GM19043 (cell line): ENCODE measurements around the gene NPIPB9.
A peak's percentile ranks its signal among the peaks of the same experiment; 100 is the strongest.
"Not testable (repeated sequence)": the region's sequence is repeated elsewhere in the genome, so short reads cannot be mapped to it uniquely, and the experiment has no call there.

Experiments
- ATAC-seq: cut with Tn5 transposase; IDR thresholded peaks from one replicate; pipeline ENCODE4 v1.9.1; 2021; ENCODE audit warnings: low read depth; ENCODE audit not compliant: unreplicated experiment

The NPIPB9 gene

DNA sequence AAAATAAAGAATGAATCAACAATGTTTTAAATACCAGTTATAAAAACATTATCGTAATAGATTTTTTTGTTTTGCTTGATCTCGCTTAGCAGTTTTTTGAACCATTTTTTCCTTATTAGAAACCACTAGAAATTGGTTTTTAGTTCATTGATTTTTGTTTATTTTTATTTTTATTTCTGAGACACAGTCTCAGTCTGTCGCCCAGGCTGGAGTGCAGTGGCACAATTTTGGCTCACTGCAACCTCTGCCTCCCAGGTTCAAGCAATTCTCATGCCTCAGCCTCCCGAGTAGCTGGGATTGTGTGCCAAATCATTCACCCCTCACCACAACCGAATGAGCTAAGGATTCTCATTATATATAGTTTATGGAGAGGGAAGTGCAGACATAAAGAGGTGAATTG lies at the start of gene NPIPB9:
Gene NPIPB9, plus strand, starts transcription at position 301 of the 400 bp plus-strand sequence.
- ATAC-seq = not testable (repeated sequence)

DNA sequence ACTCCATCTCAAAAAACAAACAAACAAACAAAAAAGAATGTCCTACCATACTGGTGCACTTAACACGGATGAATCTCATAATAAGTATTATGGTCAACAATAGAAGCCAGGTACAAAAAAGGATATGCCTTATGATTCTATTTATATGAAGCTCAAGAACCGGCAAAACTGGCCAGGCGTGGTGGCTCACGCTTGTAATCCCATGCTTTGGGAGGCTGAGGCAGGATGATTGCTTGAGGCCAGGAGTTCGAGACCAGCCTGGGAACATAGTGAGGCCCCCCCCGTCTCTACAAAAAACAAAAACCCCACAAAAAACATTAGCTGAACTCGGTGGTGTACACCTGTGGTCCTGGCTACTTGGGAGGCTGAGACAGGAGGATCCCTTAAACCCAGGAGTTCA lies 47.3 kb upstream of the NPIPB9 start:
- not testable (repeated sequence) for ATAC-seq

DNA sequence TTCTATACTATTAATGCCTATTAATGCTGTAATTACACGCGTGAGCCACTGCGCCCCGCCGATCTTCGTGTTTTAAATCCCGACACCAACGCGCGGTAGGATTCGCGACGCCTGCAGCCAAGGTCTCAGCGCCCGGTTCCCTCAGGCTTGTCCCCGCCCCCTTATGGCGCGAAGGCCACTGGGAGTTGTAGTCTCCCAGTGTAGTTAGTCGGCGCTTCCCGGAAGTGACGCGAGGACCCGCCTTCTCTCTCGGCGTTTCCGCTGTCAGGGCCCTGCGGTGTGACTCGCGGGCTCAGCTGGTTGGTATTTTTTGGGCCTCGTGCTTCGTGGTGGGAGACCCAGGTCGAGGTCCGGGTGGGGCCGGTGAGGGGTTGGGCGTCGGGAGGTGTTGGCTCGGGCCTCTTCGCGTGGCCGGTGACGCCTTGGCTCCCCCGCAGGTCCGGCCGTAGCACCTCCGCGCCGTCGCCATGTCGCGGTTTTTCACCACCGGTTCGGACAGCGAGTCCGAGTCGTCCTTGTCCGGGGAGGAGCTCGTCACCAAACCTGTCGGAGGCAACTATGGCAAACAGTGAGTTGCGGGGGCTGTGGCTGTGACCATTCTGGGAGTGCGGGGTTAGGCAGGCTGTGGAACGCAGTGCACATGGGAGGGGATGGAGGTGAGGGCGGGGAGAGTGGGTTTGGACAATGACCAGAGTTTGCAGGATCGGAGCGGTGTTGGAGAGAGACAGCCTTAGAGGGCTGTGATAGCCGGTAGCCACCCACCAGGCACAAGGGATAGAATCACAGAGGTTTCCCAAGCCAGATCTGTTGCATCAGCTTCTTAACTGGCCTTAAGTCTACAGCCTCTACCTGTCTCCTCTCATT lies 40.1 kb upstream of the NPIPB9 start, which contains the start of gene EIF3C:
Gene EIF3C, plus strand, starts transcription at position 245 of the 864 bp plus-strand sequence. Its CDS starts 223 bp downstream, at position 468.
- ATAC-seq = peak; percentile 96

DNA sequence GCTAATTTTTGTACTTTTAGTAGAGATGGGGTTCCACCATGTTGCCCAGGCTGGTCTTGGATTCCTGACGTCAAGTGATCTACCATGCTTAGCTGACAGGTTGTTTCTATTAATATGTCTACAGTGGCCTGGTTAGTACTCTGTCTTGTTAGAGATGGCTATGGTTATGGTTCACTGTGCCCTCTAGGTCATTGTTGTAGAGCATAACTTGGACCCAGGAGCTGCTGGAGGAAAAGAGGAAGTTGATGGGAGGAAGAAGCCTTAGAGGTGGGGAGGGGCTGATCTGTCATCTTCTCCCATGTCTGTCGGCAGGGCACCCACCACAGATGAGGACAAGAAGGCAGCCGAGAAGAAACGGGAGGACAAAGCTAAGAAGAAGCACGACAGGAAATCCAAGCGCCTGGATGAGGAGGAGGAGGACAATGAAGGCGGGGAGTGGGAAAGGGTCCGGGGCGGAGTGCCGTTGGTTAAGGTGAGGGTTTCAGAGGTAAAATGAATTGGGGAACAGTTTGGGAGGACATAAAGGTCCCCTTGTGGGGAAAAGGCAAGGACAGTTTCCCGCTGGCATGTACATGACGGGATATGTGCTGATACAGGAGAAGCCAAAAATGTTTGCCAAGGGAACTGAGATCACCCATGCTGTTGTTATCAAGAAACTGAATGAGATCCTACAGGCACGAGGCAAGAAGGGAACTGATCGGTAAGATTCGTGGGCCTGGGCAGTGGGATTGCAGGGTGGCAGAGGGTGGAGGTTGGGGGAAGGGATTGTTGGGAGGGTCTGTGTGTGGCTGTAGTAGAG lies 28.5 kb upstream of the NPIPB9 start:
- not testable (repeated sequence) for ATAC-seq

DNA sequence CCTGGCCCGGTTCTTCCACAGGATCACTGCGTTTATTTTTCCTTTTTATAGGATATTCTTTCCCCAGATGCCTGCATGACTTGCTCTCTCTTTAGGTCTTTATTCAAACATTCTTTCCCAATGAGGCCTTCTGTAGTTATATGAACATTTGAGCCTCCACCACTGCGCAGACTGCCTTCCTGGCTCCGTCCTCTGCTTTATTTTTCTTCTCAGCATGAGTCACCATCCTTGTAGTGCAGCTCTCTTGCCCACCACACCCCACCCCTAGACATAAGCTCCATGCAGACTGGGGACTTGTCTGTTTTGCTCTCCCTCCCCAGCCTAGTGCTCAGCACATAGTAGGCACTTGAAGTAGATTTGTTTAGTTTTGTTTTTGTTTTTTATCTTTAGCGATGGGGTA lies 20.3 kb upstream of the NPIPB9 start:
- ATAC-seq = not testable (repeated sequence)

DNA sequence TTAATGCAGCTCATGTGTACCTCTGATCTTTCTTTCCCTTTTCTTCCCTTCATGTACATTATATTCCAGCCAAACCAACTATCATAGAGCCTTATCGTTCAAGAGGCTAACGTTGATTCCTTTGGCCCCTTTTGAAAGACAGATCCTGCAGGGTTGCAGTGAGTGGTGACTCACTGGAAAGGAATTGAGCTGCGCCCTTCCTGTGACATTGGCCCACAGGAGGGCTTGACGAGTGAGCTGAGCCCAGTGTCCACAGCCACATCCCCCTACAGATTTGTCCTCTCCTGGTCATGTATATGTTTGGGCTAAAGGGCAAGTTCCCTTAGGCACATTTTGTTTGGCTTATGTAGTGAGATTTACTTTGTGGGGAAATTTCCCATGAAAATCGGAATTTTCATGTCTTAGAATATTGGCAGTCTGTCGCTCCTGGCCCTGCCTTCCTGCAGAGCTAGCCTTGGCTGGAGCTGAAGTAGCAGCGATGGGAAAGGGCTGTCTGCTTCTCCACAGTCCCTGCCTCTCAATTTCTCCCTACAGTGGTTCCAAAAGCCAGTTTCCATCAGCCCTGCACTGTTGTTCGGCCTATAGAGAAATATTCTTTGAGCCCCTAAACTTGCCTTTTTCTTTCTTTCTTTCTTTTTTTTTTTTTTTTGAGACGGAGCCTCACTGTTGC lies 19.0 kb upstream of the NPIPB9 start:
- ATAC-seq = not testable (repeated sequence)

DNA sequence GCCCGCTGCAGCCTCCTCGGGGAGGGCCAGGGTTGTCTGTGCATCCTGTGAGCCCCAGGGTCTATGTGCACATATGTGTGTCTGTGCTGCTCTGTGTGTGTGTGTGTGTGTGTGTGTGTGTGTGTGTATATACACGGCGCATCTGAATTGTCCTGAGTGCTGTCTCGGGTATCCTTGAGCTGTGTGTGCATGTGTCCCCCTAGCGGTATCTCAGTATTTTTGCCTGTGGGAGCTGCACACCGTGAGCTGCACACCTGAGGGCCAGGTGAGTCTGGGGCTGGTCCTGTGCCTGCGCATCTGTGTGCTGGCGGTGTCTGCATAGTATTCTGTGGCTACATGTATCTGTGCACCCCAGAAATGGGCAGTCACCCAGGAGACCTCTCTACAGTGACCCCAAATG lies 11.8 kb upstream of the NPIPB9 start:
- not testable (repeated sequence) for ATAC-seq

DNA sequence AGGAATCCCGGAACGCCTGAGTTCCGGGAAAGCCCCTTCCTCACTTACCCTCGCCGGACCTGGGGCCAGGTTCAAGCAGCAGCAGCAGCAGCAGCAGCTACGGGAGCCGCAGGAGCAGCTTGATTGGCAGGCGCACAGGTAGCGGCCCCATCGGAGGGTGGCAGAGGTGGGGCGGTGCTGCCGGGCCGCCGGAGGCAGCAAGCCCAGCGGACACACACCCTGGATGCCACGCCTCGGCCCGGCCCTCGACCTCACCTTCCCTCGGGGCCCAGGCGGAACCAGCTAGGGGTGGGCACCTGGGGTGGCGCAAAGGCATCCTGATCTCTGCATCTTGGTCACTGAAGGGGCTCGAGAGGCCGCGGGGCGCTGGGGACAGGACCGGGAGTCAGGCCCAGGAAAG lies 11.0 kb upstream of the NPIPB9 start:
- not testable (repeated sequence) for ATAC-seq

DNA sequence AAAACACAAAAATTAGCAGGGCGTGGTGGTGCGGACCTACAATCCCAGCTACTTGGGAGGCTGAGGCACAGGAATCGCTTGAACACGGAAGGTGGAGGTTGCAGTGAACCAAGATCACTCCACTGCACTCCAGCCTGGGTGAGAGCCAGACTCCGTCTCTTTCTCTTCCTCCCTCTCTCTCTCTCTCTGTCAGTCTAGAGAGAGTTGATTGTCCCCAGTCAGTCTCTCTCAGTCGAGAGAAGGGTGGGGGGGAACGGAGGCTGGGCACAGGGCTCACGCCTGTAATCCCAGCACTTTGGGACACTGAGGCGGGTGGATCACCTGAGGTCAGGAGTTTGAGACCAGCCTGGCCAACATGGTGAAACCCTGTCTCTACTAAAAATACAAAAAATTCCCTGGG lies 10.3 kb upstream of the NPIPB9 start:
- ATAC-seq = not testable (repeated sequence)

DNA sequence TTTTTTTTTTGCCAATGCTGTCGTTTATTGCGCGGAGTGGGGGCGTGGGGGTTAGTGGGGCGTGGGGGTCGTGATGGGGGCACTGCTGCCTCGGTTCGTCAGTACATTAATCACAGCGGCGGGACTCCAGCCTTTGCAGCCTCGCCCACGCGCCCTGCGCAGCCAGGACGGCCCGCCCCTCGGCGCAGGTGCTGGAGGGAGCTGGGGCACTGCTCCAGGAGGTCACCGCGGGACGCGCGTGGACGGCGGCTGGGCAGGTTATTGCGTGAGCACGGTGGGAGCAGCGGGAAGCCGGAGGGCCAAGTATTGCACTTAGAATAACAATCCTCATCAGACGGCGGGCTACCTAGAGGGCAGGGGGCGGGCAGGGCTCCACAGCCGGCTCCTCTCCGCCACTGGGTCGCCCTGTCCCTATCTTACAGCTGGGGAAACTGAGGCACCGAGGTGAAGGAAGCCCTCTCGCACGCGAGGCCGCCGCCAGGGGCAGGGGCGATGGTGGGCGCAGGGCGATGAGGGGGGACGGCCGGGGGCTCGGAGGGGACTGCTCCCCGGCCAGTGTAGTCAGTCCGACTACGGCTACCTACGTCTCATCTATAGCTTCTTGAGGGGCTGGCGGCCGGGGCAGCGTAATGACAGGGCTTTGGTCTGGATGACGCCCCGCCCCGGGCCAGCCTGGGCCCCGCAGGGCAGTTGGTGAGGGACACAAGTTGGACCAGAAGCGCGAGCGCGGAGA lies 4.8 kb upstream of the NPIPB9 start:
- not testable (repeated sequence) for ATAC-seq

DNA sequence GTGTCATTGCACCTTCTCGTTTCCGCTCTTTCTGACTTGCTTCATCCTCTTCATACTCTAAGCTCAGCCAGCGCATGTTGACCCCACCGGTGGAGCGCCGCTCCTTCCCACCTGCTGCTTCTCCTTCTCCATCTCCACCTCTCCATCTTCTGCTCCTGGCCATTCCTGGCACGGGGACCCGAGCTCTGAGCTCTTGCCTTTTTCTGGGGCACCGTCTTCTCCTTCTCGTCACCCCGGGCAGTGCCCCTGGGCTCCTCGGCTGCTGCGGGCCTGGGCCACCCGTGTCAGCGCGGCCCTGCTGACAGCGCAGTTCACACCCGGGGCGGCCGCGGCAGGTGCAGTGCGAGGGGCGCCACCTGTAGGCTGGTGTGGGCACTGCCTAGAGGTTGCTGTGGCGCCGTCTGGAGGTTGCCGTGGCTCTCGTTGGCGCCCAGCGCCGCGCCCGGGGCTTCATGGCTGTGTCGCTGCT lies 1.6 kb upstream of the NPIPB9 start:
- not testable (repeated sequence) for ATAC-seq

DNA sequence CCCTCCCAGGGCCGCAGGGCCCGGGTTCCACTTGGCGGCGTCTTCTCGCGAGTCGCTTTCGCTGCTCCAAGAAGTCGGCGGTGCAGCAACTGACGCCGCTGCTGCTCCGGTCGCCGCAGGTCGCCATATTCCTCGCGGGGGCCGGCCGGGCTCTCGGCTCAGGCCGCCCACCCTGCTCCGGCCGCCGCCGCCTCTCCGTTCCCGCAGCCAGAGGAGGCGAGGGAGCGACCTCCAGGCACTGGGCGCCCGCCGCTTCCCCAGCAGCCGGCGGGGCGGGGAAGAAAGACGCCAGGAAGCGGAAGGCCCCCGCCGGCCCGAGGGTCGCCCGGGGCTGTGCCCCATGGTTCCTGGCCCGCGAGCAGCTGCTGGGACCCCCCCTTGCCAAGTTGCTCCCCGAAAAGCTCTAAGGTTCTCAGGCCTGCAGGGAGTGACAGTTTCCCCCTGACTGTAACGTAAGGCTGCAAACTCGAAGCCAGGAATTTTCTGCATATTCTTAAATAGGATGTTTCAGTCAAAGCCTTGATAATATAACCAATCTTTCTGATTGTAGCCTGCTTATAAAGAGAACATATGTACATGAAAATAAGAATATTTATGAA lies 1.0 kb upstream of the NPIPB9 start:
- not testable (repeated sequence) for ATAC-seq

DNA sequence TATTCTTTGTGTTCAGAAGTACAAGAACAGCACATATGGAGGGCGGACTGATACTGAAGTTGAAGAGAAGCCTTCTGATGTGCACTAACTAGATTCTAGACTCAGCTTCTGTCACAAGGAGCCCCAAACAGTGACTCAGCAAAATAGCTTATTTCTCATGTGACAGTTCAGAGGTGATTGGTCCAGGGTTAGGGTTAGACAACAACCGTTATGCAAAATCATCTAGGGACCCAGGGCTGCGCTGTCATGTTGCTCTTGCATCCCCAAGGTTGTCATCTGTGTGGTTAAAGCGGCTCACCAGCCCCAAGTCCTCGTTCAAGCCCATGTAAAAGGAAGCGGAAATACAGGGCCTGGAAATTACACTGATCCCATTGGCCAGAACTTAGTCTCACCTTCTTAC lies 30.1 kb downstream of the NPIPB9 start:
- ATAC-seq = not testable (repeated sequence)

DNA sequence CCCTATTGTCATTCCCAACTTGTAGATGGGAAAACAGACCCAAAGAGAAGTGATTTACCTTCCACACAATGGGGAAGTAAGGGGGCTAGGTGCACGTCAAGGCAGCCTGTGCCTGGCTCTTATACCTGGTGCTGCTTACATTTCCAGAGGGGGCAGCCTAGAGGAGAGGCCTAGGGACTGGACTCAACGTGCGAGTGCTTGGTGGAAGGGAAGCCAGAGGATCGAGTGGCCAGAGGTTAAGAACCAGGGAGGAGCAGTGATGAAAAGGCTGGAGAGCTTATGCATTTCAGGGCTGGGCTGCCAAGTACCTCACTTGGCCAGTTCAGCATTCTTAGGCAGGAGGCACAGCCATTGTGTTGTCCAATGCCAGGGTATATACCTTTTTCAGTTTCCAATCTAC lies 30.8 kb downstream of the NPIPB9 start:
- ATAC-seq = not testable (repeated sequence)

DNA sequence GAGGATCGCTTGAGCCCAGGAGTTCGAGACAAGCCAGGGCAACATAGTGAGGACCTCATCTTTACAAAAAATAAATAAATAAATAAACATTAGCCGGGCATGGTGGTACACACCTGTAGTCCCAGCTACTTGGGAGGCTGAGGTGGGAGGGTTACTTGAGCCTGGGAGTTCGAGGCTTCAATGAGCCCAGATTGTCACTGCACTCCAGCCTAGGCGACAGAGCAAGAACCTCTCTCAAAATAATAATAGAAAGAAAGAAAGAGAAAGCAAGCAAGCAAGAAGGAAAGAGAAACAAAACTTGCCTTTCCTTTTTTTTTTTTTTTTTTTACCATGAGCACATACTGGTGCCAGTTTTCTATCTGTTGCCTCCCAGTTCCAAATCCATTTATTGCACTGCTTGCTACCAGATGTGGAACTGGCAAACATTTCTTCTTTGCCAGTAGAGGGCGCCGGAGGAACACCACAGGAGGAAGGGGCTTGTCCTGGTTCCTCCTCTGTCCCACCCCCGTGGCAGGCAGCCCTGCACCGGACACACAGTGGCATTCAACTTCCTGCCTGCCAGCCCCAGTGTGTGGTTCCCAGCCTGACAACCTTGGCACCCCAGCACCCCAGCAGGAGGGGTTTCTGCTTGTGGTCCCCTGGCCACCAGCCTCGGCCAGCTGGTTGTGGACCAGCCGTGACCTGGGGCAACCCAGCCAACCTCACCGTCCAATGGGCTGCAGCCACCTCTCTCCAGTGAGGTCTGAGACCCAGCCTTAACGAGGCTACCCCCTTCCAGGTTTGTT lies 50.8 kb downstream of the NPIPB9 start:
- not testable (repeated sequence) for ATAC-seq

DNA sequence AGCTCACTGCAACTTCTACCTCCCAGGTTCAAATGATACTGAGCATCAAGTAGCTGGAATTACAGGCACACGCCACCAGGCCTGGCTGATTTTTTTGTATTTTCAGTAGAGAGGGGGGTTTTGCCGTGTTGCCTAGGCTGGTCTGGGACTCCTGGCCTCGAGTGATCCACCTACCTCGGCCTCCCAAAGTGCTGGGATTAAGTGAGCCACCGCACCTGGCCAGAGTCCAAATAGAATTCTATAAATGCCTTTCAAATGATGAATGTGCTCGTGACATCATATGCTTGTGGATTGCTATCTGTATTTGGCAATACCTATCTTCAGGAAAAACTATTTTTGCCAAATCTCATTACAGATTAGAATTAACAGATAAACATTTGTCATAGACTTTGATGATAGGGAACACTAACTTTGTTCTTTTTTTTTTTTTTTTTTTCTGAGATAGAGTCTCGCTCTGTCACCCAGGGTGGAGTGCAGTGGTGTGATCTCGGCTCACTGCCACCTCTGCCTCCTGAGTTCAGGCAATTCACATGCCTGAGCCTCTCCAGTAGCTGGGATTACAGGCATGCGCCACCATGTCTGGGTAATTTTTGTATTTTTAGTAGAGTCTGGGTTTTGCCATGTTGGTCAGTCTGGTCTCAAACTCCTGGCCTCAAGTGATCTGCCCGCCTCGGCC lies 56.0 kb downstream of the NPIPB9 start:
- not testable (repeated sequence) for ATAC-seq

DNA sequence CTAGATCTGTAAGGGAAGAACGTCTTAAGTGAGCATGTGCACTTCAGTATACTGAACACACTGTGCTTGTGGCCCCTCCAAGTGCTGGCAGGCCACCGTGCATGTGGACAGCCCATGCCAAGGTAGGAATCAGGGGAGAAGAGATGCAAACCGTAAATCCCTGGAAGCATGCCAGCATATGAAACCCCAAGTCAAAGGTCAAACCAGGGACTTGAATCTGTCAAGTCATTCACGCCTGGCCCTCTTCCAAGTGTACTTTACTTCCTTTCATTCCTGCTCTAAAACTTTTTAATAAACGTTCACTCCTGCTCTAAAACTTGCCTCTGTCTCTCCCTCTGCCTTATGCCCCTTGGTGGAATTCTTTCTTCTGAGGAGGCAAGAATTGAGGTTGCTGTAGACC lies 68.4 kb downstream of the NPIPB9 start:
- no peak for ATAC-seq

DNA sequence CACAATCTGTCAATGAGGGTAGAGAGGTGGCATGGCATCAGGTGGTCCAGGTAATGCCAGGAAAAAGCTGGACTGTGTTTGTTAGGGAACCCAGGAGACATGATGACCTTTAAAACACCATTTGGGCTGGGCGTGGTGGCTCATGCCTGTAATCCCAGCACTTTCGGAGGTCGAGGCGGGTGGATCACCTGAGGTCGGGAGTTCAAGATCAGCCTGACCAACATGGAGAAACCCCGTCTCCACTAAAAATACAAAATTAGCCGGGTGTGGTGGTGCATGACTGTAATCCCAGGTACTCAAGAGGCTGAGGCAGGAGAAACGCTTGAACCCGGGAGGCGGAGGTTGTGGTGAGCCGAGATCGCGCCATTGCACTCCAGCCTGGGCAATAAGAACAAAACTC lies 69.0 kb downstream of the NPIPB9 start:
- not testable (repeated sequence) for ATAC-seq
